GM04504 (cell line): Measurements from ENCODE around the gene EHBP1L1.

Experiments
- DNase-seq: peaks from one replicate; pipeline ENCODE4 v3.0.0-alpha.2; 2012; ENCODE audit warnings: low read depth

The EHBP1L1 gene

GRCh38 chr11:65546217-65546958 is 29.5 kb upstream of the EHBP1L1 start:
- DNase-seq = no peak

DNA sequence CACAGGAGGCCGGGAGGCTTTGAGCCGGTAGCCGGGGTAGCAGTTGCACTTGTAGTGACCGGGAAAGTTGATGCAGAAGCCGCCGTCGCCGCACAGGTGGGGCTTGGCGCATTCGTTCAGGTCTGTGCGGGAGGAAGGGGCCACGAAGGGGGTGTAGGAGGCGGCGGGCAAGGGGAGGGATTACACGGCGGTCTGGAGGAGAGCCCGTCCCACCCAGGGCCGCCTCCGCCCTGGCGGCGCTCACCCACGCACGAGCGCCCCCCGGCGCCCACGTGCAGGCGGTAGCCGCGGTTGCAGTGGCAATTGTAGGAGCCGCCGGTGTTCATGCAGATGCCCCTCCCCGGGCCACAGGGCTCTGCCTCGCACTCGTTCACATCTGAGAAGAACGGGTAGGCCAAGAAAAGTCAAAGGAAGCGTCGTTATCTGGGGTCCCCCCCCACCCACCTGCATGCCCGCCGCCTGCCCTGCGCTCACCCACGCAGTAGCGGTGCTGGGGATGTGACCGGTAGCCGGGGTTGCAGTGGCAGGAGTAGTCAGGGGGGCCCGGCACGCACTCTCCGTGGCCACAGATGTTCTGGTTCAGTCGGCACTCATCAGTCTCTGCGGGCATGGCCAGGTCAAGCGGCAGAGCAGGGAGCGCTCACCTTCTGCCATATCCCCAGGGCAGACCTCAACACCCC is 28.3 kb upstream of the EHBP1L1 start:
- no peak for DNase-seq

GRCh38 chr11:65548395-65548794 is 27.5 kb upstream of the EHBP1L1 start:
- DNase-seq = no peak

GRCh38 chr11:65549096-65549495 is 26.8 kb upstream of the EHBP1L1 start:
- DNase-seq = no peak

- DNase-seq = no peak
Measured at GRCh38 chr11:65551572-65552387, 24.1 kb upstream of the EHBP1L1 start.

DNA sequence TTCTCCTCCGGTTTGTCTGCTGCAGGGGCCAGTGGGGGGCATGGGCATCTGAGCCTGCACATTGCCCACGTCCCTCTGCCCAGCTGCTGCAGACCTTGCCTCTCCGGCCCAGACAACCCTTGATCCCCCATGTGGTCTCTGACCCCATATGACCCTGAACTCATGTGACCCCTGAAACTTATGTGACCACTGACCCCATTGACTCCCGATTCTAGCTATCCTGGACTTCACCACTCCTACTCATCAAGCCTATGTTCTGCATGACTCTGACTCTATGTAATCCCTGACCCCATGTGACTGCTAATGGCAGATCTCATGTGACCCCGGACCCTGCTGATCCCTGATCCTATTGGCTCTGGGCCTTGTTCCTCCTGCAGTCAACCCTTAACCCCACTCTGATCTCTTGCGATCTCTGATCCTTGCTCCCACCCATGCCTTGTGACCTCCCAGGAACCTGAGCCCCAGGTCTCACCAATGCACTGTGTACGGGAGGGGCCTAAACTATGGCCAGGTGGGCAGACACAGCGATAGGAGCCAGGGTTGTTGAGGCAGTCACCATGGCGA is 23.4 kb upstream of the EHBP1L1 start:
- no peak for DNase-seq

GRCh38 chr11:65553301-65554001 is 22.4 kb upstream of the EHBP1L1 start:
- no peak for DNase-seq

DNA sequence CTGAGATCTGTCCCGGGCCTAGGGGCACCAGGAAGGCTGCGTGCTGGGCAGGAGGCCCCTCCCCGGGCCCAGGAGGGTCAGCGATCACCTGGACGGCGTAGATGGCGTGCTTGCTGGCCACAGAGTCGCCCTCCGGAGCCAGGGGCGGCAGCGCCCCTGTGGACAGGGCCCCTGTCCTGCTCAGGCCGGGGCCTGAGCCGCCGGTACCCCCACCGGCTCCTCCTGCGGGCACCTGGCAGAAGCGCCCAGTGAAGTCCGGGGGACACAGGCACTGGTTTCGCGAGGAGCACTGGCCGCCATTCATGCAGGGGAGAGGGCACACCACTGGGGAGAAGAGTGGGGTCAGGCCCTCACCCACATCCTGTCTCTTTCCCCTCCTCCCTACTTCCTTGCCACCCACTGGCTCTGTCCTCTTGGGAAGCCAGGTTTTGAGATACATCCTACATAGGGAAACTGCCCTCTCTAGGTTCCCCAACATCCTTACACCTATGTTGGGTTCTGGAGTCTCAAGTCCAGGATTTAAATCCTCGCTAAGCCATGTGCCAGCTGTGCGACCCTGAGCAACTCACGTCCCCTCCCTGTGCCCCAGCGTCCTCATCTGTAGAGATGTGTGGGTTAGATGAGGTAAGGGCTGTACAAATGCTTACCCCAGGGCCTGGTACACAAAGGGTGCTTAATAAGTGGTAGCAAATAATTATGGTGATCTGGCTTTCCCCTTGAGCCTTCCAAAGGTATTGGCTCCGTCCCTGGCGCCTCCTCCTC is 21.6 kb upstream of the EHBP1L1 start:
- no peak for DNase-seq

GRCh38 chr11:65554842-65555430 is 20.9 kb upstream of the EHBP1L1 start:
- DNase-seq = no peak

DNA sequence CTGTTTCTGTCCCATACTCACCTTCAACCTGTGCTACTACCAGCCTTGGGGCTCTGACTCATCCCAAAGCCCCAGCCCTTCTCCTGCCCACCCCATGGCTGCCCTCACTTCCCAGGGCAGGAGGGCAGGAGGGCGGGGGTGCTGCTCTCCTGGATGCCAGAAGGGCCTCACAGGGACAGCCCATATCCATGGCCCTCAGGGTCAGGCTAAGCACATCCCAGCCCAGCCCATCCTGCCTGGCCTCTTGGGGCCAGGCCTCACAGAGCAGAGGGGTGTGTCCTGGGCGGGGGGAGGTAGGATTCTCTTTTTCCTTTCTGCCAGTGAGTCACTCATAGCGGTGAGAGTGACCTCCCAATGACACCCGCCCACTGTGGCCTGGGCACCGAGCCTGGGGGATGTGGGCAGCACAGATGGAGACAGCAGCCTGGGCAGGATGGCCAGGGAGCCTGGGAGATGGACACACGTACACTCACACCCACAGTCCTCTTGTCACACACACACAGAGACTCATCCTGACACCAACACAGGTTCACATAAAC is 20.1 kb upstream of the EHBP1L1 start:
- peak; percentile 90 for DNase-seq

DNA sequence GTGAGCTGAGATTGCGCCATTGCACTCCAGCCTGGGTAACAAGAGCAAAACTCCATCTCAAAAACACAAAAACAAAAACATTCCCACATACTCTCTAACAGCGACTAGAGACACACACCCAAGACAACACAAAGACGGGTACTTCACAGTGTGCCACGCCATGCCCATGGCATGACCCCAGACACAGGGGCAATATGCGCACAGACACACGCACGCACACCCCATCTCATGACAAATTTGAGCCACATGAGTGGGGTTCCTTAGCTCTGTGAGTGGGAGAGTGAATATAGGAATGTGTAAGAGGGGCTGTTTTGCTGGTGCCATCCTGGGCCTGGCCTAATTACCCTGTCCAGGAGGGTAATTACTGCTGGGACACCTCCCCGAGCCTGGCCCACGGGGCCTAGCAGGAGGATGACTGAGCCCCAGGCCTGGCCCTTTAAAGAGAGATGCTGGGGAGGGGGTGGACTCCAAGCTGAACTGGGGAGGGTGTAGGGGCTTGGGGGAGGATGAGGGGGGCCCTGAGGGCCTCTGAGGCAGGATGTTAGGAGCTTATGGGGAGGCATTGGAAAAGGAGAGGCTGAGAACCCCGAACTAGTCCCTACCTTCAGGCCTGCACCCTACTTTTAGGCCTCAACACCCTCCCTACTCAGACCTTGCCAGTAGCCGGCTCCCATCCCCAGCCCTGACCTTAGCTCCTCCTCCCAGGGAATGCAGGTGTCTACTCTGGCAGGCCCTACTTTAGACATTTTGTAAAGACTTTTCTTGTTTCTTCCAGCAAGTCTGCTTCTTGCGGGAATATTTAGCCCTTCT is 19.2 kb upstream of the EHBP1L1 start:
- DNase-seq = no peak

- DNase-seq = no peak
Measured at GRCh38 chr11:65557280-65558001, 18.4 kb upstream of the EHBP1L1 start.

- DNase-seq = peak; percentile 71
Measured at GRCh38 chr11:65558002-65558929, 17.6 kb upstream of the EHBP1L1 start, which contains the start of gene LTBP3. Gene LTBP3 (minus strand): TSS chr11:65558359. CDS start chr11:65557959, 400 bp downstream.

DNA sequence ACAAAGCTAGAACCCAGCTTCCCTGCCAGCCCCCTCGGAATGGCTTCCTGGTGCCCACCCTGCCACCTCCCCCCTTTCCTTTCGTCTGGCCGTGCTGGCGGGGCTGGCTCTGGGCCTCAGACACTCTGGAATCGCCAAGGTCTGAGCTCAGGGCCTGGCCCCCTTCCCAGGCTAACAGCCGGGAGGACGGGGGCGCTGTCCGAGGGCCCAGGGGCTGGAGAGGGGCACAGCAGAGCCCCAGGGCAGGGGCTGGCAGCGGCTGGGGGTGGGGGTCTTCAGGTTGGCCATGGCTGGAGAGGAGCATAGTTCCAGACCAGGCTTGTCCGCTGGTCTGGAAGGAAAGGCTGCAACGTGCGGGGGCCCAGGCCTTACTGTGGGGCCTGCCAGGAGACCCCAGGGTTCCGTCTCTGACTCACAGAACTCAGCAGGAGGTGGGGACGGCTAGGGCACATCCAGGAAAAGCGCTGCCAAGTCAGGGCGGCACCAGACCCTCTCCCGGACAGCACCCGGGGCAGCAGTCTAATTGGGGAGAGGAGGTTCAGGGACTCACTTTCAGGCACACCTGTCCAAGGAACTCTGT is 16.8 kb upstream of the EHBP1L1 start:
- no peak for DNase-seq

DNA sequence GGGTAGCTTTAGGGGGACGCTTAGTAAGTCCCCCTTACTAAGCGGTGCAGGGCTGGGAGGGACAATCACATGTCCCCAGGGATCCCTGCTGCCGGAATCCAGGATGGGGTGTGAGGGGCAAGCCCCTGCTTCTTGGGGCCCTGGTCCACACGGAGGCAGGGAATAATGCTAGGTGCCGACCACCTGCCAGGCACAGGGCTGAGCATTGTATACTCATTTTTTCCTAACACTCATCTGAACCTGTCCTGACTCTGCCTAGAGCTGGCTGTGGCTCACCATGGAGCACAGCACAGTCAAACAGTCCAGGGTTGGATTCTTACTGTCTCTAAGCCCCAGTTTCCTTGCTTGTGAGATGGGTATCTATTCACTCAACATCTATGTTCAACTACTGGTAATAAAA is 16.3 kb upstream of the EHBP1L1 start:
- no peak for DNase-seq

- DNase-seq = no peak
Measured at GRCh38 chr11:65559951-65560537, 15.8 kb upstream of the EHBP1L1 start.
